Measurements from ENCODE around the gene EXOSC6. TPM values are rescaled to one million over a fixed set of nuclear protein-coding genes. Genes with fewer than 3 reads are reported as not detected.
"Not testable (repeated sequence)": the region's sequence is repeated elsewhere in the genome, so short reads cannot be mapped to it uniquely, and the experiment has no call there.

The EXOSC6 gene
- polyA plus RNA-seq, 1 of the 3 experiments (the other 2 are of a cell fraction), result 10.0 TPM

- Histone ChIP-seq H4K20me1 (ENCODE audit: insufficient read depth) (peaks cover 13% of the 10 kb centered on the region), H3K4me1 (ENCODE audit: control insufficient read depth in 1 of 2, insufficient read depth in 2 of 2, low read depth in 1 of 2, low read length in 1 of 2) (no peaks in the 10 kb centered on the region), H3K36me3 (replicated peaks in 1 of 2; ENCODE audit: control insufficient read depth in 1 of 2, insufficient read depth in 2 of 2, low read length in 1 of 2) (peaks cover 48 to 74% of the 10 kb centered on the region in 2 experiments), H3K9ac (no peak overlapping the region), H3K27ac (ENCODE audit: low read depth in 2 of 2, low read length in 1 of 2) (no peak overlapping the region), H2AFZ (ENCODE audit: low read depth) (no peak overlapping the region), H3K4me3 (ENCODE audit: low read depth in 2 of 2, low read length in 1 of 2) (no peak overlapping the region), H3K9me2 (no peaks in the 10 kb centered on the region), H3K27me3 (ENCODE audit: insufficient read depth) (no peaks in the 10 kb centered on the region), H3K79me2 (ENCODE audit: insufficient read depth) (peaks cover 2% of the 10 kb centered on the region; the same call in 1 of the 2 replicates), H3K4me2 (no peak overlapping the region), H3K9me3 (no peaks in the 10 kb centered on the region), H3F3A (replicated peaks; ENCODE audit: insufficient read depth) (peaks cover 5% of the 10 kb centered on the region)
- no peak for DNase-seq
- CTCF ChIA-PET, result no interaction called here
- TF ChIP-seq, protein P1, sequence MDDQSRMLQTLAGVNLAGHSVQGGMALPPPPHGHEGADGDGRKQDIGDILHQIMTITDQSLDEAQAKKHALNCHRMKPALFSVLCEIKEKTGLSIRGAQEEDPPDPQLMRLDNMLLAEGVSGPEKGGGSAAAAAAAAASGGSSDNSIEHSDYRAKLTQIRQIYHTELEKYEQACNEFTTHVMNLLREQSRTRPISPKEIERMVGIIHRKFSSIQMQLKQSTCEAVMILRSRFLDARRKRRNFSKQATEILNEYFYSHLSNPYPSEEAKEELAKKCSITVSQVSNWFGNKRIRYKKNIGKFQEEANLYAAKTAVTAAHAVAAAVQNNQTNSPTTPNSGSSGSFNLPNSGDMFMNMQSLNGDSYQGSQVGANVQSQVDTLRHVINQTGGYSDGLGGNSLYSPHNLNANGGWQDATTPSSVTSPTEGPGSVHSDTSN (IDR thresholded peaks at IDR 0.05), result no peak
- no peak for TF ChIP-seq YY1 (IDR thresholded peaks at IDR 0.05; ENCODE audit: low read depth)
- TF ChIP-seq EZH2phosphoT487 (IDR thresholded peaks at IDR 0.05; ENCODE audit: borderline replicate concordance, low read depth), result no peak
- TF ChIP-seq RCOR1 (IDR thresholded peaks at IDR 0.05; ENCODE audit: low read length), result no peak
- no peak for TF ChIP-seq SIN3A (IDR thresholded peaks at IDR 0.05; ENCODE audit: borderline replicate concordance, low read depth, low read length)
- TF ChIP-seq, protein P2, sequence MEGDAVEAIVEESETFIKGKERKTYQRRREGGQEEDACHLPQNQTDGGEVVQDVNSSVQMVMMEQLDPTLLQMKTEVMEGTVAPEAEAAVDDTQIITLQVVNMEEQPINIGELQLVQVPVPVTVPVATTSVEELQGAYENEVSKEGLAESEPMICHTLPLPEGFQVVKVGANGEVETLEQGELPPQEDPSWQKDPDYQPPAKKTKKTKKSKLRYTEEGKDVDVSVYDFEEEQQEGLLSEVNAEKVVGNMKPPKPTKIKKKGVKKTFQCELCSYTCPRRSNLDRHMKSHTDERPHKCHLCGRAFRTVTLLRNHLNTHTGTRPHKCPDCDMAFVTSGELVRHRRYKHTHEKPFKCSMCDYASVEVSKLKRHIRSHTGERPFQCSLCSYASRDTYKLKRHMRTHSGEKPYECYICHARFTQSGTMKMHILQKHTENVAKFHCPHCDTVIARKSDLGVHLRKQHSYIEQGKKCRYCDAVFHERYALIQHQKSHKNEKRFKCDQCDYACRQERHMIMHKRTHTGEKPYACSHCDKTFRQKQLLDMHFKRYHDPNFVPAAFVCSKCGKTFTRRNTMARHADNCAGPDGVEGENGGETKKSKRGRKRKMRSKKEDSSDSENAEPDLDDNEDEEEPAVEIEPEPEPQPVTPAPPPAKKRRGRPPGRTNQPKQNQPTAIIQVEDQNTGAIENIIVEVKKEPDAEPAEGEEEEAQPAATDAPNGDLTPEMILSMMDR (IDR thresholded peaks at IDR 0.05), result no peak
- TF ChIP-seq FOXJ3 (CRISPR knock-in tag; IDR thresholded peaks at IDR 0.05), result no peak
- TF ChIP-seq NRF1 (IDR thresholded peaks at IDR 0.05; ENCODE audit: low read depth, low read length), result no peak
- TF ChIP-seq POLR2AphosphoS5 (IDR thresholded peaks at IDR 0.05; ENCODE audit: low read depth, low read length), result no peak
- no peak for TF ChIP-seq TAF1 (IDR thresholded peaks at IDR 0.05; ENCODE audit: borderline replicate concordance, low read depth, low read length)
- TF ChIP-seq FOXM1 (IDR thresholded peaks at IDR 0.05; ENCODE audit: low read depth), result no peak
- TF ChIP-seq MEF2A (IDR thresholded peaks at IDR 0.05; ENCODE audit: borderline replicate concordance, low read depth), result no peak
- no peak for TF ChIP-seq MXI1 (IDR thresholded peaks at IDR 0.05; ENCODE audit: low read depth, low read length)
- 90% methylated on average over 12 of the region's 12 CpGs for WGBS (ENCODE audit: low lambda C conversion rate)
- POLR2A ChIA-PET, result no interaction called here
These were observed 17.7 kb upstream of the EXOSC6 start for GRCh38 chr16:70269471-70269870.

GRCh38 chr16:70267922-70268321 is 16.2 kb upstream of the EXOSC6 start:
- H3K9ac ChIP-seq; H3K27me3 ChIP-seq (ENCODE audit: insufficient read depth); DNase-seq; H3K4me3 ChIP-seq (ENCODE audit: low read depth in 2 of 2, low read length in 1 of 2); H3K9me3 ChIP-seq; H3F3A ChIP-seq (replicated peaks; ENCODE audit: insufficient read depth); H3K27ac ChIP-seq (ENCODE audit: low read depth in 2 of 2, low read length in 1 of 2); H3K4me1 ChIP-seq (ENCODE audit: control insufficient read depth in 1 of 2, insufficient read depth in 2 of 2, low read depth in 1 of 2, low read length in 1 of 2); H3K9me2 ChIP-seq; H2AFZ ChIP-seq (ENCODE audit: low read depth); H3K4me2 ChIP-seq; H3K79me2 ChIP-seq (ENCODE audit: insufficient read depth): not testable (repeated sequence)
- ChIA-PET CTCF (interaction anchor here (0.9 to 3.4 kb wide), 10 partner anchors 8 to 386 kb away, joined by 3 to 76 read pairs (median 6); partner anchors contain the start of genes AARS1 and EXOSC6), POLR2A (interaction anchor here (1.3 kb wide), 1 partner anchor 22 kb away, joined by 3 read pairs; the partner anchor contains the start of gene AARS1)
- 91% methylated on average over 10 of the region's 10 CpGs for WGBS (ENCODE audit: low lambda C conversion rate)
- H4K20me1 ChIP-seq (ENCODE audit: insufficient read depth), result peaks cover 13% of the 10 kb centered on the region
- H3K36me3 ChIP-seq (replicated peaks in 1 of 2; ENCODE audit: control insufficient read depth in 1 of 2, insufficient read depth in 2 of 2, low read length in 1 of 2), result peaks cover 50 to 78% of the 10 kb centered on the region in 2 experiments

Measured in SK-N-SH (cell line).